Measurements from ENCODE around the gene TMEM116.

Gene TMEM116

DNA sequence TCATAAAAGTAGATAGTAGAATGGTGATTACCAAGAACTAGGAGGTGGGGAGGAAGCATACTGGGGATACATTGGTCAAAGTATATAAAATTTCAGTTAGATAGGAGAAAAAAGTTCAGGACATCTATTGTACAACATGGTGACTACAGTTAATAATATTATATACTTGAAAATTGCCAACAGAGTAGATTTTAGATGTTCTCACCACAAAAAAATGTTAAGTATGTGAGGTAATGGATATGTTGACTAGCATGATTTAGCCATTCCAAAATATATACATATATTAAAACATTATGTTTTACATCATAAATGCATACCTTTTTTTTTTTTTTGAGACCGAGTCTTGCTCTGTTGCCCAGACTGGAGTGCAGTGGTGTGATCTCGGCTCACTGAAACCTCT lies 31.0 kb downstream of the TMEM116 start:
- Histone ChIP-seq H3K4me3 (ENCODE audit: low read depth, low read length) (no peak overlapping the region), H3K36me3 (ENCODE audit: control insufficient read depth in 1 of 2, insufficient read depth in 2 of 2, low read length in 2 of 2) (no peaks in the 10 kb centered on the region), H2BK12ac (ENCODE audit: low read length) (no peak overlapping the region), H3K27ac (ENCODE audit: low read depth, low read length) (no peak overlapping the region), H3K79me2 (ENCODE audit: control insufficient read depth, insufficient read depth, low read length, poor library complexity) (no peaks in the 10 kb centered on the region), H2AFZ (ENCODE audit: insufficient read depth, low read length, poor library complexity) (no peak overlapping the region), H3K4me2 (ENCODE audit: low read length) (no peak overlapping the region), H3K4ac (ENCODE audit: low read depth, low read length) (no peak overlapping the region), H3K23ac (ENCODE audit: low read length) (no peak overlapping the region), H4K8ac (ENCODE audit: low read depth, low read length) (no peak overlapping the region), H3K9ac (ENCODE audit: low read length) (no peak overlapping the region), H3K27me3 (ENCODE audit: insufficient read depth, low read length) (no peaks in the 10 kb centered on the region), H3K4me1 (ENCODE audit: control insufficient read depth in 1 of 2, insufficient read depth in 2 of 2, low read length in 2 of 2) (no peaks in the 10 kb centered on the region), H3K9me3 (ENCODE audit: insufficient read depth, low read depth, low read length) (no peaks in the 10 kb centered on the region), H3K79me1 (ENCODE audit: low read length) (no peaks in the 10 kb centered on the region), H4K91ac (ENCODE audit: low read depth, low read length) (no peak overlapping the region), H3K18ac (ENCODE audit: low read length) (no peak overlapping the region), H4K12ac (ENCODE audit: low read depth, low read length) (no peak overlapping the region), H2BK5ac (ENCODE audit: low read depth, low read length, poor library complexity) (no peak overlapping the region), H2AK5ac (ENCODE audit: low read length) (no peak overlapping the region), H3K14ac (ENCODE audit: low read length) (no peak overlapping the region), H2BK120ac (ENCODE audit: insufficient read depth, low read length, poor library complexity) (no peak overlapping the region)
- no CpG with 5 or more reads among the region's 2 CpGs for WGBS (ENCODE audit: extremely low coverage, insufficient coverage, insufficient read length)
- peak in 1 of 2 donors; percentile 6 for DNase-seq

DNA sequence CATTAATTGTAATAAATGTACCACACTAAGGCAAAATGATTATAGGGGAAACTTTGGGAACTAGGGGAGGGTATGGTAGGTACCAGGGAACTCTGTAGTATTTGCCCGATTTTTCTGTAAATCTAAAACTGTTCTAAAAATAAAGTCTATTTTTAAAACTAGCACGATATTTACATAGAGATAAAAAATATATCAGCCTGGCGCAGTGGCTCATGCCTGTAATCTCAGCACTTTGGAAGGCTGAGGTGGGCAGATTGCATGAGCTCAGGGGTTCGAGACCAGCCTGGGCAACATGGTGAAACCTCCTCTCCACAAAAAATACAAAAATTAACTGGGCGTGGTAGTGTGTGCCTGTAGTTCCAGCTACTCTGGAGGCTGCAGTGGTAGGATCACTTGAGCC lies 32.4 kb downstream of the TMEM116 start:
- Histone ChIP-seq H3K9me3 (ENCODE audit: insufficient read depth, low read depth, low read length) (no peaks in the 10 kb centered on the region), H3K27me3 (ENCODE audit: insufficient read depth, low read length) (no peaks in the 10 kb centered on the region), H3K23ac (ENCODE audit: low read length) (no peak overlapping the region), H3K79me1 (ENCODE audit: low read length) (no peaks in the 10 kb centered on the region), H3K79me2 (ENCODE audit: control insufficient read depth, insufficient read depth, low read length, poor library complexity) (no peaks in the 10 kb centered on the region), H3K9ac (ENCODE audit: low read length) (no peak overlapping the region), H3K4me2 (ENCODE audit: low read length) (no peak overlapping the region), H2BK120ac (ENCODE audit: insufficient read depth, low read length, poor library complexity) (no peak overlapping the region), H4K12ac (ENCODE audit: low read depth, low read length) (no peak overlapping the region), H3K27ac (ENCODE audit: low read depth, low read length) (no peak overlapping the region), H3K36me3 (ENCODE audit: control insufficient read depth in 1 of 2, insufficient read depth in 2 of 2, low read length in 2 of 2) (no peaks in the 10 kb centered on the region), H2AK5ac (ENCODE audit: low read length) (no peak overlapping the region), H4K91ac (ENCODE audit: low read depth, low read length) (no peak overlapping the region), H4K8ac (ENCODE audit: low read depth, low read length) (no peak overlapping the region), H3K14ac (ENCODE audit: low read length) (no peak overlapping the region), H2BK5ac (ENCODE audit: low read depth, low read length, poor library complexity) (no peak overlapping the region), H2BK12ac (ENCODE audit: low read length) (no peak overlapping the region), H2AFZ (ENCODE audit: insufficient read depth, low read length, poor library complexity) (no peak overlapping the region), H3K18ac (ENCODE audit: low read length) (no peak overlapping the region), H3K4me3 (ENCODE audit: low read depth, low read length) (no peak overlapping the region), H3K4ac (ENCODE audit: low read depth, low read length) (no peak overlapping the region), H3K4me1 (ENCODE audit: control insufficient read depth in 1 of 2, insufficient read depth in 2 of 2, low read length in 2 of 2) (no peaks in the 10 kb centered on the region)
- no CpG with 5 or more reads among the region's 5 CpGs for WGBS (ENCODE audit: extremely low coverage, insufficient coverage, insufficient read length)
- no peak for DNase-seq

DNA sequence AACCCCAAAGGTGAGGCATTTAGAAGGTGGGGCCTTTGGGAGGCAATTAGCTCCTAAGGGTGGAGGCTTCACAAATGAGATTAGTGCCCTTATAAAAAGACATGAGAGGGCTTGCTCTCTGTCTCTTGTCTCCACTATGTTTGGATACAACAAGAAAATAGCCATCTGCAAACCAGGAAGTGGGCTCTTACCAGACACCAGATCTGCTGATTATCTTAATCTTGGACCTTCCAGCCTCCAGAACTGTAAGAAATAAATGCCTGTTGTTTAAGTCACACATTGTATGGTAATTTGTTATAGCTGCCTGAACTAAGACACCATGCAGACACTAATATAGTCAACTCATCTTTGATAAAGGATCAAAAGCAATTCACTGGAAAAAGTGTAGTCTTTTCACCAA lies 34.4 kb downstream of the TMEM116 start:
- H3K4me3 ChIP-seq (ENCODE audit: low read depth, low read length), result no peak overlapping the region
- no peak overlapping the region for H2BK5ac ChIP-seq (ENCODE audit: low read depth, low read length, poor library complexity)
- H3K27me3 ChIP-seq (ENCODE audit: insufficient read depth, low read length), result no peaks in the 10 kb centered on the region
- H3K9me3 ChIP-seq (ENCODE audit: insufficient read depth, low read depth, low read length), result no peaks in the 10 kb centered on the region
- no peak overlapping the region for H4K8ac ChIP-seq (ENCODE audit: low read depth, low read length)
- no peaks in the 10 kb centered on the region for H3K79me2 ChIP-seq (ENCODE audit: control insufficient read depth, insufficient read depth, low read length, poor library complexity)
- no peaks in the 10 kb centered on the region for H3K79me1 ChIP-seq (ENCODE audit: low read length)
- no peak overlapping the region for H3K23ac ChIP-seq (ENCODE audit: low read length)
- no peak overlapping the region for H4K12ac ChIP-seq (ENCODE audit: low read depth, low read length)
- H3K14ac ChIP-seq (ENCODE audit: low read length), result no peak overlapping the region
- H2BK12ac ChIP-seq (ENCODE audit: low read length), result no peak overlapping the region
- no peak overlapping the region for H3K18ac ChIP-seq (ENCODE audit: low read length)
- H3K27ac ChIP-seq (ENCODE audit: low read depth, low read length), result no peak overlapping the region
- no peak overlapping the region for H3K4me2 ChIP-seq (ENCODE audit: low read length)
- H3K4ac ChIP-seq (ENCODE audit: low read depth, low read length), result no peak overlapping the region
- H2BK120ac ChIP-seq (ENCODE audit: insufficient read depth, low read length, poor library complexity), result no peak overlapping the region
- H3K36me3 ChIP-seq (ENCODE audit: control insufficient read depth in 1 of 2, insufficient read depth in 2 of 2, low read length in 2 of 2), result no peaks in the 10 kb centered on the region
- DNase-seq, result no peak
- no peak overlapping the region for H2AK5ac ChIP-seq (ENCODE audit: low read length)
- H4K91ac ChIP-seq (ENCODE audit: low read depth, low read length), result no peak overlapping the region
- no peaks in the 10 kb centered on the region for H3K4me1 ChIP-seq (ENCODE audit: control insufficient read depth in 1 of 2, insufficient read depth in 2 of 2, low read length in 2 of 2)
- no peak overlapping the region for H3K9ac ChIP-seq (ENCODE audit: low read length)
- H2AFZ ChIP-seq (ENCODE audit: insufficient read depth, low read length, poor library complexity), result no peak overlapping the region

- Histone ChIP-seq H2BK12ac (ENCODE audit: low read length) (no peak overlapping the region), H3K27ac (ENCODE audit: low read depth, low read length) (no peak overlapping the region), H4K91ac (ENCODE audit: low read depth, low read length) (no peak overlapping the region), H2AK5ac (ENCODE audit: low read length) (no peak overlapping the region), H4K8ac (ENCODE audit: low read depth, low read length) (no peak overlapping the region), H3K79me2 (ENCODE audit: control insufficient read depth, insufficient read depth, low read length, poor library complexity) (no peaks in the 10 kb centered on the region), H3K27me3 (ENCODE audit: insufficient read depth, low read length) (no peaks in the 10 kb centered on the region), H3K9me3 (ENCODE audit: insufficient read depth, low read depth, low read length) (no peaks in the 10 kb centered on the region), H3K14ac (ENCODE audit: low read length) (no peak overlapping the region), H3K79me1 (ENCODE audit: low read length) (no peaks in the 10 kb centered on the region), H3K36me3 (ENCODE audit: control insufficient read depth in 1 of 2, insufficient read depth in 2 of 2, low read length in 2 of 2) (no peaks in the 10 kb centered on the region), H3K4me1 (ENCODE audit: control insufficient read depth in 1 of 2, insufficient read depth in 2 of 2, low read length in 2 of 2) (no peaks in the 10 kb centered on the region), H2BK120ac (ENCODE audit: insufficient read depth, low read length, poor library complexity) (no peak overlapping the region), H3K4me2 (ENCODE audit: low read length) (no peak overlapping the region), H3K4ac (ENCODE audit: low read depth, low read length) (no peak overlapping the region), H4K12ac (ENCODE audit: low read depth, low read length) (no peak overlapping the region), H3K4me3 (ENCODE audit: low read depth, low read length) (no peak overlapping the region), H3K18ac (ENCODE audit: low read length) (no peak overlapping the region), H3K9ac (ENCODE audit: low read length) (no peak overlapping the region), H3K23ac (ENCODE audit: low read length) (no peak overlapping the region), H2AFZ (ENCODE audit: insufficient read depth, low read length, poor library complexity) (no peak overlapping the region), H2BK5ac (ENCODE audit: low read depth, low read length, poor library complexity) (no peak overlapping the region)
- DNase-seq, result no peak
Observed at GRCh38 chr12:111976860-111977259, 36.1 kb downstream of the TMEM116 start.

- Histone ChIP-seq H2AFZ (ENCODE audit: insufficient read depth, low read length, poor library complexity) (no peak overlapping the region), H3K4me2 (ENCODE audit: low read length) (no peak overlapping the region), H3K9ac (ENCODE audit: low read length) (no peak overlapping the region)
Observed at GRCh38 chr12:111976291-111976690, 36.7 kb downstream of the TMEM116 start.

More at GRCh38 chr12:111976291-111976690, 36.7 kb downstream of the TMEM116 start:
- Histone ChIP-seq H3K4ac (ENCODE audit: low read depth, low read length) (no peak overlapping the region), H3K4me3 (ENCODE audit: low read depth, low read length) (no peak overlapping the region), H3K4me1 (ENCODE audit: control insufficient read depth in 1 of 2, insufficient read depth in 2 of 2, low read length in 2 of 2) (no peaks in the 10 kb centered on the region), H3K27me3 (ENCODE audit: insufficient read depth, low read length) (no peaks in the 10 kb centered on the region), H3K79me2 (ENCODE audit: control insufficient read depth, insufficient read depth, low read length, poor library complexity) (no peaks in the 10 kb centered on the region), H4K8ac (ENCODE audit: low read depth, low read length) (no peak overlapping the region), H3K14ac (ENCODE audit: low read length) (no peak overlapping the region), H2BK120ac (ENCODE audit: insufficient read depth, low read length, poor library complexity) (no peak overlapping the region), H3K27ac (ENCODE audit: low read depth, low read length) (no peak overlapping the region), H3K23ac (ENCODE audit: low read length) (no peak overlapping the region), H3K18ac (ENCODE audit: low read length) (no peak overlapping the region), H4K91ac (ENCODE audit: low read depth, low read length) (no peak overlapping the region), H3K79me1 (ENCODE audit: low read length) (no peaks in the 10 kb centered on the region), H2BK5ac (ENCODE audit: low read depth, low read length, poor library complexity) (no peak overlapping the region), H2BK12ac (ENCODE audit: low read length) (no peak overlapping the region), H2AK5ac (ENCODE audit: low read length) (no peak overlapping the region), H4K12ac (ENCODE audit: low read depth, low read length) (no peak overlapping the region), H3K36me3 (ENCODE audit: control insufficient read depth in 1 of 2, insufficient read depth in 2 of 2, low read length in 2 of 2) (no peaks in the 10 kb centered on the region), H3K9me3 (ENCODE audit: insufficient read depth, low read depth, low read length) (no peaks in the 10 kb centered on the region)
- WGBS (ENCODE audit: extremely low coverage, insufficient coverage, insufficient read length), result no CpG with 5 or more reads among the region's 6 CpGs
- DNase-seq, result no peak
